HepG2 (cell line): ENCODE measurements around the gene ARHGAP35.

ENCODE experiments used
- CTCF ChIP-seq: sonication (generic); formaldehyde crosslinking; IDR thresholded peaks from 2 replicates; pipeline ENCODE4 v1.5.0; 2020; ENCODE audit warnings: mild to moderate bottlenecking, missing genetic modification reagents, moderate library complexity
- NCOA1 ChIP-seq: sonication (generic); formaldehyde crosslinking; IDR thresholded peaks from 2 replicates; pipeline ENCODE4 v1.9.0; 2021; ENCODE audit warnings: missing genetic modification reagents
- RBM22 ChIP-seq: fragments of 200-400 bp; formaldehyde crosslinking; optimal IDR thresholded peaks from 2 replicates; pipeline ENCODE3; 2017; ENCODE audit warnings: mild to moderate bottlenecking, low read length, moderate library complexity
- U2AF1 ChIP-seq: fragments of 200-400 bp; formaldehyde crosslinking; optimal IDR thresholded peaks from 2 replicates; pipeline ENCODE3; 2017; ENCODE audit warnings: mild to moderate bottlenecking, low read depth, low read length
- ZBTB34 ChIP-seq: sonication (generic); formaldehyde crosslinking; IDR thresholded peaks from 2 replicates; pipeline ENCODE4 v1.8.0; 2022; ENCODE audit warnings: mild to moderate bottlenecking, missing genetic modification reagents
- ZFP36L1 ChIP-seq: sonication (generic); formaldehyde crosslinking; IDR thresholded peaks from 2 replicates; pipeline ENCODE4 v1.8.0; 2022; ENCODE audit warnings: mild to moderate bottlenecking, missing genetic modification reagents, moderate library complexity

- TF ChIP-seq ZFP36L1 (CRISPR knock-in tag) (no peak), CTCF (no peak), RBM22 (no peak), ZBTB34 (no peak), U2AF1 (no peak), NCOA1 (CRISPR knock-in tag) (no peak)
These were observed 6.4 kb downstream of the ARHGAP35 start for GRCh38 chr19:46867170-46867569.
